HG02884 (cell line): ENCODE measurements around the gene FOXK2.
A peak's percentile ranks its signal among the peaks of the same experiment; 100 is the strongest.

Experiments
- ATAC-seq: cut with Tn5 transposase; IDR thresholded peaks from one replicate; pipeline ENCODE4 v1.9.1; 2021; ENCODE audit warnings: mild to moderate bottlenecking, moderate library complexity; ENCODE audit not compliant: unreplicated experiment

FOXK2 gene

GRCh38 chr17:82630212-82630611, 110.7 kb downstream of the FOXK2 start:
- ATAC-seq = no peak

- ATAC-seq = no peak
Measured at GRCh38 chr17:82631544-82631943, 112.0 kb downstream of the FOXK2 start.

DNA sequence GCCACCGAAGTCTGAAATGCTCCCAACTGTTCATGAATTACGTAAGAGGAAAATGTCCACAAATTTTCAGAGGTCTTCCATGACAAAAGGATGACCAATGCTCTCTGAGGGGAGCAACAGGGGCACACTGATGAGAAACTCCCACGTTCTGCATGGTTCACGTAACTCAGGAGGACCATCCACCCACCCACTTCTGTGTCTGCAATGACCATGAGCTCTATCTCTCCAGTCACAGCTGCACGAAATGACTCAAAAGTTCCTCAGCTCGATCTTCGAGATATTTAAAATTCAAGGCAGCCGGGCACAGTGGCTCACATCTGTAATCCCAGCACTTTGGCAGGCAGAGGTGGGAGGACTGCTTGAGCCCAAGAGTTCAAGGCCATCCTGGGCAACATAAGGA, 112.9 kb downstream of the FOXK2 start:
- ATAC-seq = no peak

GRCh38 chr17:82633343-82633742, 113.8 kb downstream of the FOXK2 start:
- no peak for ATAC-seq

DNA sequence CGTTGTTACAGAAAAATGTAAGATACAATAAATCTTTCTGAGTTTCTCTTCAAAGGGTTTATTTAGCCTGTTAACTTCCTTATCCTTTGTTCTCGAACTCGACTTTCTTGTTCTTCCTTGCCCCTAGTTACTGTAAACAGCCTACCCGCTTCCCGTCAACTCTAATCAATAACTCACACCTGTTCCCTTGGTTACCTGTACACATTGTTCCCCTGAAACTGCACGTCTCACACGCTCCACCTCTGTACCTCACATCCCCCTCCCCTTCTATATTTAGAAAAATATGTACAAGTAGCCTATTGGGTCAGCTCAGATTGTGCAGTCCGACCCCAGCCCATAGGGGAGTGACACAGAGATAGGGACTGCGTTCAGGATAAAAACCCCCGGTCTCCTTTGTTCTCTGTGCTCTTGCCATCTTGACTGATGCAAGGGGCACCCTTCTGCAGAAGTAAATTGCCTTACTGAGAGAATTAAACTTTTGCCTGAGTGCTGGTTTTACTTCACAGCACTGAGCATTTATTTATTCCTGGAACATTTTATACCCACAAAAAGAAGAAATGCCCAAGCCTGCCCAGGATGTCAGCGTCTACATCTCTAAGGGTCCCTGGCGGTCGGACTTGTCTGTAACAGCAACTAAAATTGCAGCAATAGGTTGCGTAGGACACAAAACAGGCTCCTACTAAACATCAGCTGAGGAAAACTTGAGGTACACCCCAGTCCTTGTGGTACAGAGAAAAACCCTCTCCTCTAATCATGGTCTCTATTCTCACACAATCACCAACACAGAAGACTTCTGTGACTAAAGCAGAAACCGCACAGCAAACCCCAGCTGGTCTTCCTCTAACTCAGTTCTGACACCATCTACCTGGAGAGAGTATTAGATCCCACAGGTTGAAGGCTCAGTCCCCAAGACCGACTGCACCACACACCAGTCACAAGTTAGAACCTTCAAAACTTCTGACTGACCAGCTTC, 117.4 kb downstream of the FOXK2 start:
- no peak for ATAC-seq

DNA sequence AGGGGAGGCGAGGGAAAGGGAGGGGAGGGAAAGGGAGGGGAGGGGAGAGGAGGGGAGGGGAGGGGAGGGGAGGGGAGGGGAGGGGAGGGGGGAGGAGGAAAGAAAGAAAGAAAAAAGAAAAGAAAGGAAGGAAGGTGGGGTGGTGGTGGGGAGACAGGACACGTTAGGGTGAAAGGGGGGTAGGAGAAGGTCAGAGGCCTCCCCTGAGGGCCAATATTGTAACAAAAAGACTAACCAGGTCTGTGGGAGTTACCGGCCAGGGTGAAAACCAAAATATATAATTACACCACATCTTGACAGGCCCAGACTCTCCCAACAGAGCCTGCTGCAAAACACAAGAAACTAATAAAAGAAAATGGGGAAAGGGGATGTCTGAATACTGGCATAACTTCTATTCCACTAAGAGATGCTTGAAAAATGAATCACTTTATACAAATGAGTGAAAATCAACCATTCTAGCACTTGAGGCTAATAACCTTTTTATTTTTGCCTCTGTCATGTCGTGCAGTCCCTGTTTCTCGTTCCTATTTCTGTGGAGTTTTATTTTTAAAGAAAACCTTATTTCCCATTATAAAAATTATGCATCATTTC, 118.7 kb downstream of the FOXK2 start:
- ATAC-seq = no peak

- ATAC-seq = no peak
Measured at GRCh38 chr17:82639628-82640027, 120.1 kb downstream of the FOXK2 start.

DNA sequence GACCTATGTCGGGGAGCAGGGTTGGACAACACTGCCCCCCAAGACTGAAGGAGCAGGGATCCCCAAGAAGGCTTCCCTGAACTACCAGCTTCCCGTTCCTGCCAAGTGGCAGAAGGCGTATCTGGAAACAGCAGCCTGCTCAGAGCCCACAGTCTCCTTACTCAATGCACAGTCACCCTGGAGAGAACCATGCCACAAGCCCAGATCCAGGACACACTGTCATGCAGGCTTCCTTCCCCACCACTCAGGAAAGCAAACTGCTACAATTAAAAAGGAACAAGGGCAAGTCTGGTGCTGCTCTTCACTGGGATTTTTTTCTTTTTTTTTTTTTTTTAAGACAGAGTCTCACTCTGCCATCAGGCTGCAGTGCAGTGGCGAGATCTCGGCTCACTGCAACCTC, 120.5 kb downstream of the FOXK2 start:
- ATAC-seq = no peak

- no peak for ATAC-seq
Measured at GRCh38 chr17:82642022-82642421, 122.5 kb downstream of the FOXK2 start.

- ATAC-seq = no peak
Measured at GRCh38 chr17:82644148-82644547, 124.6 kb downstream of the FOXK2 start.

GRCh38 chr17:82645516-82645915, 126.0 kb downstream of the FOXK2 start:
- no peak for ATAC-seq

DNA sequence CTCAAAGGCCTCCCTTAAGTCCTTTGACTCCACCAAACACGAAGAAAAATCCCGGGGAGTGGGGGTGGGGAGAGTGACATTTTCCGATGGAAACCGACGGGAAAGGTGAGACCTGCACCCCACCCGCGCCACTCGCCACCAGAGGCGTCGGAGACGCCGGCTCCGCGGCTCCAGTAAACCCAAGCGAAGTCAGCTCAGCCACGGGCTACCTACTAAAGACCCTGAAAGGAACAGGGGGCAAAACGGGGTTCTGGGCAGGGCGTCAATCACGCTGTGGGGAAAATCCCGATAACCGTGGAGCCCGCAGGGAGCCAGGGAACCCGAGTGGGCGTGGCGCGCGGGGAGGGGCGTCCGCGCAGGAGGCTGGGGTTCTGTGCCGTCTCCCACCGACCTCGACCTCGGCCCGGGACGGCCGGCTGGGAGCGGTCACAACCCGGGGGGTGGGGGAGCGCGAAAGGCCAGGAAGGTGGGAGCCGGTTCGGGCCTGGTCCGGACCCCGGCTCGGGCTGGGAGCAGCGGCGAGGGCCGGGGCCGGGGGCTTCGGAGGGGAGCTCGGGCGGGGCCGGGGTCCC, 128.1 kb downstream of the FOXK2 start:
- ATAC-seq = peak; percentile 28

- peak; percentile 75 for ATAC-seq
Measured at GRCh38 chr17:82648165-82648668, 128.7 kb downstream of the FOXK2 start, which contains the start of gene WDR45B. TSS of gene WDR45B (minus strand) at chr17:82648444. CDS start at chr17:82648340, 104 bp downstream.

DNA sequence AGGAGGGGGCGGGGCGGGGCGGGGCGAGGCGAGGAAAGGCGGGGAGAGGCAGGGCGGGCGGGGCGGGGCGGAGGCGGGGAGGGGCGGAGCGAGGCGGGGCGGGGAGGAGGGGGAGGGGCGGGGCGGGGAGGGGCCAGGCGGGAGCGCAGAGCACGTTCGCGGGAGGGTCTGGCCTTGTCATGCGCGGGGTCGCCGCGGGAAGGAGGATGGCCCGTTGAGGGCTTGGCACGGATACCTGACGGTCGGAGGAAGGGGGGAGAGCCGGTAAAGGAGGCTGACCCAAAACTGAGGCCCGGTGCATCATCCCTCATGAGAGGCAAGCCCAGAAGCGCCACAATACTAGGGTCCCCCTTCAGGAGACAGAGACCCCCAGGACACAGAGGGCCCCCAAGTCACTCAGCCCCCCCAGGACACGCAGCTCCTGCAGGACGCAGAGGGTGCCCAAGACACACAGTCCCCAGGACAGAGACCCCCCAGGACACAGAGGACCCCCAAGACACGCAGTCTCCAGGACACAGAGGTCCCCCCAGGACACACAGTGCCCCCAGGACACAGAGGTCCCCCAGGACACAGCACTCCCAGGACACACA, 129.3 kb downstream of the FOXK2 start:
- ATAC-seq = no peak

- ATAC-seq = no peak
Measured at GRCh38 chr17:82649501-82650261, 130.1 kb downstream of the FOXK2 start.

GRCh38 chr17:82650723-82651122, 131.2 kb downstream of the FOXK2 start:
- ATAC-seq = no peak

- no peak for ATAC-seq
Measured at GRCh38 chr17:82653651-82654528, 134.4 kb downstream of the FOXK2 start.
